H1 (cell line): ENCODE data around the gene C2orf92. TPM values are rescaled to one million over a fixed set of nuclear protein-coding genes. Genes with fewer than 3 reads are reported as not detected.

Source experiments
- CTCF ChIA-PET: fragments of 300-600 bp; sonication (Branson Sonifier 250); formaldehyde crosslinking; loops from one replicate; lab custom pipeline; 2021; ENCODE audit not compliant: partially characterized antibody; lab: Charles Lee
- POLR2A ChIA-PET: fragments of 300-600 bp; sonication (Branson Sonifier 250); formaldehyde crosslinking; loops from one replicate; lab custom pipeline; 2021; ENCODE audit warnings: inconsistent platforms; ENCODE audit not compliant: partially characterized antibody; lab: Charles Lee
- DNase-seq, 2 experiments: peaks; one replicate each; pipeline versions ENCODE4 v3.0.0 to v3.0.0-alpha.2; 2010 to 2022; ENCODE audit warnings: low spot score in 2 of 2, low read depth in 1 of 2, mixed read lengths in 1 of 2
- FAIRE-seq: peaks from 2 replicates; lab custom pipeline; 2011; peaks lifted over from hg19 to GRCh38; lab: Jason Lieb, UNC
- H2AFZ ChIP-seq: 2 replicates; pipeline ENCODE4 v1.8.1; 2012; ENCODE audit warnings: low read length, inconsistent platforms
- H2AK5ac ChIP-seq: 2 replicates; pipeline ENCODE4 v1.6.1; 2013; ENCODE audit warnings: low read depth, low read length
- H2BK120ac ChIP-seq: replicated peaks from 2 replicates; pipeline ENCODE3; 2013; ENCODE audit warnings: low read depth, low read length, inconsistent platforms
- H2BK12ac ChIP-seq: 2 replicates; pipeline ENCODE4 v1.6.1; 2013; ENCODE audit warnings: low read depth, low read length
- H2BK15ac ChIP-seq: 2 replicates; pipeline ENCODE4 v1.6.1; 2013; ENCODE audit warnings: low read length
- H2BK20ac ChIP-seq: 2 replicates; pipeline ENCODE4 v1.6.1; 2013; ENCODE audit warnings: low read length
- H2BK5ac ChIP-seq: 2 replicates; pipeline ENCODE4 v1.6.1; 2013; ENCODE audit warnings: low read depth, low read length
- H3K14ac ChIP-seq: 2 replicates; pipeline ENCODE4 v1.6.1; 2013; ENCODE audit warnings: inconsistent platforms; ENCODE audit not compliant: insufficient read length
- H3K18ac ChIP-seq: 2 replicates; pipeline ENCODE4 v1.6.1; 2013; ENCODE audit warnings: low read length; ENCODE audit errors: extremely low read depth
- H3K23ac ChIP-seq: 2 replicates; pipeline ENCODE4 v1.6.1; 2013; ENCODE audit warnings: inconsistent platforms; ENCODE audit not compliant: insufficient read length
- H3K23me2 ChIP-seq: 2 replicates; pipeline ENCODE4 v1.6.1; 2013; ENCODE audit warnings: low read depth, low read length
- H3K27ac ChIP-seq: 2 replicates; pipeline ENCODE4 v1.6.1; 2011; ENCODE audit warnings: low read depth, low read length, inconsistent platforms
- H3K27me3 ChIP-seq, 4 experiments: replicated peaks in 1 of 4; 1 replicate in 1 of 4; 2 replicates in 3 of 4; pipeline versions ENCODE4 v1.6.1 to v1.8.1; 2011 to 2013; ENCODE audit warnings: low read length in 3 of 4, mild to moderate bottlenecking in 3 of 4, inconsistent platforms in 2 of 4, mixed read lengths in 2 of 4, moderate library complexity in 1 of 4; ENCODE audit not compliant: control insufficient read depth in 3 of 4, insufficient read depth in 3 of 4; ENCODE audit errors: extremely low read depth in 1 of 4
- H3K36me3 ChIP-seq, 4 experiments: 2 replicates each; pipeline versions ENCODE4 v1.6.1 to v1.8.1; 2011 to 2013; ENCODE audit warnings: mild to moderate bottlenecking in 4 of 4, low read length in 3 of 4, moderate library complexity in 2 of 4, control low read depth in 1 of 4, inconsistent platforms in 1 of 4; ENCODE audit not compliant: insufficient read depth in 4 of 4, control insufficient read depth in 2 of 4
- H3K4ac ChIP-seq: replicated peaks from 2 replicates; pipeline ENCODE3; 2013; ENCODE audit warnings: low read length, low read depth, mixed read lengths, inconsistent platforms; ENCODE audit not compliant: insufficient read length
- H3K4me1 ChIP-seq, 4 experiments: replicated peaks in 1 of 4; 1 replicate in 1 of 4; 2 replicates in 3 of 4; pipeline versions ENCODE4 v1.6.1 to v1.8.1; 2011 to 2013; ENCODE audit warnings: low read length in 3 of 4, inconsistent platforms in 2 of 4, mixed read lengths in 1 of 4; ENCODE audit not compliant: insufficient read depth in 4 of 4, control insufficient read depth in 3 of 4
- H3K4me2 ChIP-seq, 2 experiments: 2 replicates each; pipeline versions ENCODE4 v1.6.1 to v1.8.1; 2011 to 2013; ENCODE audit warnings: low read depth in 2 of 2, low read length in 2 of 2, control low read depth in 1 of 2, inconsistent platforms in 1 of 2, mild to moderate bottlenecking in 1 of 2; ENCODE audit not compliant: insufficient read depth in 1 of 2
- H3K4me3 ChIP-seq, 4 experiments: fragments of 200-600, 300-600 bp in 1 of 4; sonication (generic), shearing (Covaris generic), sonication (Bioruptor Twin) in 1 of 4; 2 replicates each; pipeline versions ENCODE4 v1.5.1 to v1.8.1; 2011 to 2016; ENCODE audit warnings: low read length in 4 of 4, low read depth in 3 of 4, control low read depth in 2 of 4, inconsistent platforms in 2 of 4, mild to moderate bottlenecking in 2 of 4, mixed read lengths in 1 of 4, moderate library complexity in 1 of 4; ENCODE audit not compliant: insufficient read depth in 2 of 4; ENCODE audit errors: extremely low read depth in 1 of 4
- H3K56ac ChIP-seq: replicated peaks from 2 replicates; pipeline ENCODE3; 2013; ENCODE audit warnings: low read depth, mild to moderate bottlenecking, mixed read lengths, low read length, inconsistent platforms; ENCODE audit not compliant: insufficient read length
- H3K79me1 ChIP-seq: 2 replicates; pipeline ENCODE4 v1.6.1; 2013; ENCODE audit warnings: low read depth, low read length, control low read depth
- H3K79me2 ChIP-seq, 2 experiments: 2 replicates each; pipeline versions ENCODE4 v1.6.1 to v1.8.1; 2012 to 2013; ENCODE audit warnings: low read length in 2 of 2, mild to moderate bottlenecking in 2 of 2, inconsistent platforms in 1 of 2; ENCODE audit not compliant: insufficient read depth in 2 of 2, control insufficient read depth in 1 of 2
- H3K9ac ChIP-seq, 4 experiments: replicated peaks in 1 of 4; 1 replicate in 1 of 4; 2 replicates in 3 of 4; pipeline versions ENCODE4 v1.6.1 to v1.8.1; 2011 to 2013; ENCODE audit warnings: low read depth in 3 of 4, low read length in 3 of 4, control low read depth in 2 of 4, mild to moderate bottlenecking in 2 of 4, moderate library complexity in 2 of 4, inconsistent platforms in 1 of 4; ENCODE audit errors: extremely low read depth in 1 of 4
- H3K9me3 ChIP-seq, 2 experiments: 2 replicates each; pipeline versions ENCODE4 v1.6.1 to v1.8.1; 2012 to 2013; ENCODE audit warnings: mild to moderate bottlenecking in 2 of 2, moderate library complexity in 2 of 2, control low read depth in 1 of 2, inconsistent platforms in 1 of 2, low read depth in 1 of 2, low read length in 1 of 2, mixed read lengths in 1 of 2; ENCODE audit not compliant: insufficient read depth in 2 of 2
- H4K20me1 ChIP-seq, 2 experiments: replicated peaks in 1 of 2; 2 replicates each; pipeline versions ENCODE3 to v1.8.1; 2011 to 2013; ENCODE audit warnings: inconsistent platforms in 2 of 2, low read length in 2 of 2, mild to moderate bottlenecking in 1 of 2; ENCODE audit not compliant: insufficient read depth in 2 of 2, control insufficient read depth in 1 of 2
- H4K5ac ChIP-seq: 2 replicates; pipeline ENCODE4 v1.6.1; 2013; ENCODE audit warnings: low read length, low read depth, mixed read lengths, inconsistent platforms; ENCODE audit not compliant: insufficient read length
- H4K8ac ChIP-seq: 2 replicates; pipeline ENCODE4 v1.8.0; 2013; ENCODE audit warnings: mild to moderate bottlenecking, moderate library complexity, low read length, inconsistent platforms; ENCODE audit not compliant: insufficient read depth; ENCODE audit errors: extremely low read depth
- H4K91ac ChIP-seq: replicated peaks from 2 replicates; pipeline ENCODE3; 2013; ENCODE audit warnings: low read length, mixed read lengths, inconsistent platforms; ENCODE audit not compliant: insufficient read length
- ATF3 ChIP-seq: IDR thresholded peaks from 2 replicates; pipeline ENCODE4 v1.6.1; 2011; ENCODE audit warnings: low read depth, mild to moderate bottlenecking, low read length; ENCODE audit not compliant: insufficient read depth
- BRCA1 ChIP-seq: IDR thresholded peaks from 2 replicates; pipeline ENCODE4 v1.6.1; 2012; ENCODE audit warnings: low read depth, low read length, improper control_type of control experiment
- E2F6 ChIP-seq: IDR thresholded peaks from 2 replicates; pipeline ENCODE4 v1.6.1; 2012; ENCODE audit warnings: inconsistent platforms
- FOSL1 ChIP-seq: IDR thresholded peaks from 2 replicates; pipeline ENCODE4 v1.6.1; 2011; ENCODE audit warnings: mild to moderate bottlenecking, low read depth, low read length, moderate library complexity; ENCODE audit not compliant: insufficient read depth
- GTF2F1 ChIP-seq: IDR thresholded peaks from 2 replicates; pipeline ENCODE4 v1.6.1; 2012; ENCODE audit warnings: low read depth, low read length, improper control_type of control experiment, borderline replicate concordance
- KDM5A ChIP-seq: fragments of 200-600 bp; IDR thresholded peaks from 2 replicates; pipeline ENCODE4 v1.7.1; 2012; ENCODE audit warnings: mild to moderate bottlenecking, low read length, inconsistent platforms, mixed read lengths
- NANOG ChIP-seq: IDR thresholded peaks from 2 replicates; pipeline ENCODE4 v1.6.1; 2011; ENCODE audit warnings: low read length, low read depth, mild to moderate bottlenecking, inconsistent platforms; ENCODE audit not compliant: insufficient read depth, poor library complexity, severe bottlenecking
- PHF8 ChIP-seq: fragments of 200-600 bp; sonication (generic); conservative IDR thresholded peaks from 2 replicates; pipeline ENCODE4 v1.7.1; 2012; ENCODE audit warnings: low read depth, mild to moderate bottlenecking, inconsistent platforms, low read length, moderate library complexity
- RBBP5 ChIP-seq: IDR thresholded peaks from 2 replicates; pipeline ENCODE4 v1.7.1; 2012; ENCODE audit warnings: low read depth, mild to moderate bottlenecking, inconsistent platforms, low read length, moderate library complexity, borderline replicate concordance
- SP2 ChIP-seq: IDR thresholded peaks from 2 replicates; pipeline ENCODE4 v1.6.1; 2012; ENCODE audit warnings: mild to moderate bottlenecking, low read length, inconsistent platforms
- SP4 ChIP-seq: IDR thresholded peaks from 2 replicates; pipeline ENCODE4 v1.6.1; 2012; ENCODE audit warnings: low read length, inconsistent platforms
- TCF12 ChIP-seq: IDR thresholded peaks from 2 replicates; pipeline ENCODE4 v1.6.1; 2011; ENCODE audit warnings: low read depth, mild to moderate bottlenecking, low read length
- WGBS, 2 experiments: shearing (Covaris generic) in 1 of 2; methylation state at CpG; one replicate each; pipeline versions ENCODE4 v1.1.6 to v1.1.7; 2013 to 2015; ENCODE audit warnings: low lambda C conversion rate in 2 of 2, mixed read lengths in 2 of 2, inconsistent platforms in 1 of 2, low coverage in 1 of 2, missing lambda C conversion rate in 1 of 2; ENCODE audit not compliant: insufficient replicate concordance in 2 of 2, insufficient coverage in 1 of 2, insufficient read length in 1 of 2; ENCODE audit errors: extremely low coverage in 1 of 2, missing lambda C conversion rate in 1 of 2; 5-methylcytosine and 5-hydroxymethylcytosine counted together
- polyA plus RNA-seq, 7 experiments: library from polyadenylated mRNA; depleted of rRNA in 3 of 7; stranded (reverse) in 5 of 7; unstranded in 2 of 7; fragments of >200 nt in 5 of 7; fragments of 200-250 nt in 2 of 7; gene quantifications; 1 replicate in 5 of 7; 2 replicates in 1 of 7; 4 replicates in 1 of 7; pipeline versions ENCODE4 v1.2.1 to v1.2.3, GENCODE V29; 2011 to 2013; ENCODE audit warnings: missing spikeins in 2 of 7, mixed read lengths in 2 of 7
- total RNA-seq: library from RNA; stranded (reverse); fragmentation: NEBNext Ultra II Directional; extraction: Animal tissue kit (Norgen Biotek cat#: 25700); gene quantifications from 2 replicates; pipeline ENCODE4 v1.2.1, GENCODE V29; 2021

C2orf92 gene
- total and polyA plus RNA-seq, 2 of the 8 experiments (the other 6 are each of a cell fraction or from before 2014, with no cell fraction given), result 2.3 to 3.7 TPM

GRCh38 chr2:97646977-97647376 is 22.5 kb upstream of the C2orf92 start:
- no peak overlapping the region for H2BK15ac ChIP-seq
- H3K56ac ChIP-seq, result no peak overlapping the region
- TF ChIP-seq BRCA1 (no peak), RBBP5 (no peak), NANOG (no peak), FOSL1 (no peak), SP2 (no peak), GTF2F1 (no peak), KDM5A (no peak), SP4 (no peak), TCF12 (no peak), PHF8 (no peak), ATF3 (no peak), E2F6 (no peak)

More at GRCh38 chr2:97646977-97647376, 22.5 kb upstream of the C2orf92 start:
- Histone ChIP-seq H2BK5ac (no peak overlapping the region), H3K4ac (no peak overlapping the region), H3K14ac (no peak overlapping the region), H3K4me2 (peak overlapping the region; percentile 80 to 94), H3K4me1 (peaks cover 0 to 6% (median 0%) of the 10 kb centered on the region in 4 experiments; a peak in 2 of 7 replicates), H2BK20ac (no peak overlapping the region), H3K23ac (no peak overlapping the region), H3K23me2 (peaks cover 6% of the 10 kb centered on the region; the same call in 1 of the 2 replicates), H4K5ac (no peak overlapping the region), H3K9ac (no peak overlapping the region; a peak in 1 of 7 replicates), H3K79me1 (no peaks in the 10 kb centered on the region; the same call in 1 of the 2 replicates), H3K4me3 (peak overlapping the region; percentile 95 to 100 (median 96); a peak in 7 of 8 replicates), H3K79me2 (peaks cover 0 to 13% of the 10 kb centered on the region in 2 experiments; a peak in 2 of 4 replicates), H3K18ac (no peak overlapping the region), H2AK5ac (no peak overlapping the region), H3K36me3 (peaks cover 12 to 30% (median 18%) of the 10 kb centered on the region in 4 experiments), H4K91ac (no peak overlapping the region), H2BK120ac (no peak overlapping the region), H3K27ac (no peak overlapping the region), H2BK12ac (no peak overlapping the region), H3K27me3 (no peaks in the 10 kb centered on the region; a peak in 1 of 7 replicates), H4K20me1 (peaks cover 1 to 4% of the 10 kb centered on the region in 2 experiments), H2AFZ (no peak overlapping the region), H4K8ac (no peak overlapping the region), H3K9me3 (no peaks in the 10 kb centered on the region)
- no peak for FAIRE-seq
- WGBS, 2 experiments, result 92% methylated on average over 4 of the region's 4 CpGs; no CpG with 5 or more reads in 1 of the 2 experiments
- DNase-seq, result peak in 1 of 2 experiments; percentile 7
- CTCF ChIA-PET, result interaction anchor here (1.2 to 7.6 kb wide), 5 partner anchors 17 to 78 kb away, joined by 3 to 73 read pairs (median 5); partner anchors contain the start of gene ACTR1B
- POLR2A ChIA-PET, result interaction anchor here (0.7 to 4.7 kb wide), 9 partner anchors 9 to 943 kb away, joined by 3 to 71 read pairs (median 5); partner anchors contain the start of gene ACTR1B
